GM08714 (cell line): ENCODE data around the gene CREB5.

Experiments used
- H3K4me3 ChIP-seq: fragments of 200-500 bp; sonication (Bioruptor generic); 2 replicates; pipeline ENCODE4 v1.5.1; 2014; ENCODE audit warnings: mild to moderate bottlenecking, low read length, inconsistent platforms
- ZNF274 ChIP-seq: IDR thresholded peaks from 2 replicates; pipeline ENCODE4 v1.6.1; 2012; ENCODE audit warnings: mild to moderate bottlenecking, low read depth, low read length

CREB5 gene

DNA sequence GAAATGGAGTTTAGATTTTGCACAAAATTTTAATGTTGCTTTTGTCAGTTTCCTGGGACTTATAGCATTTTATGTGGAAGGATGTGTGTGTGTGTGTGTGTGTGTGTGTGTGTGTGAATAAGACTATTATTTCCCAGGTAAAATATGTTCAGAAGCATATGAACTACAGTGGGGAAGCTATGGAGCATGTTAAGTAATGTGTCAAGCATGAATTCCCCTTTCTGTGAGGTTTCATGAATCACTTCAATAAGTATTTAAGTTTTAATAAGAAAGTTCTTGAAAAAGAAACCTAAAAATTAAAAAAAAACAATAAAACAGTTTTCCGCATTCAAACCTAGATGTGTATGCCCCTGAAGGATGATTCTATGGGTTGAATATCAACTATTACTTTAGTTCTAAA, 693 bp downstream of the CREB5 start:
- peak overlapping the region; percentile 46; the same call in 1 of the 2 replicates for H3K4me3 ChIP-seq

DNA sequence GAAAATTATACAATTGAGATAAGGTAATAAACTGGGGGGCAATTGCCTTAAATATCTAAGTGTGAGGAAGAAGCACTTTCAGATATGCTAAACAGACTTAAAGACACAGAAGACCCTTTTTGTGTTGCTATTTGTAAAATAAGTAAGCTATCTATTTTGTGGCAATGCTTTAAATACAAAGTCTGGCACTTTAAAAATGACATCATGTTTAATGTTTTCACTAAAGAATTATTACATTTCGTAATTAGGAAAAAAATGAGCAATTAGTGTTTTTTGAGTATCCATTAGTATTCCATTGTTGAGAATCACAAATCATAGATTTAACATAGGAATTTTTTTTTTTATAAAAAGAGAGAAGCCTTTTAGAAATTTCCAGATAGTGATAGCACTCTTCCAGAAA, 2.1 kb downstream of the CREB5 start:
- no peak for TF ChIP-seq ZNF274

More for the DNA sequence above, 693 bp downstream of the CREB5 start:
- no peak for TF ChIP-seq ZNF274

DNA sequence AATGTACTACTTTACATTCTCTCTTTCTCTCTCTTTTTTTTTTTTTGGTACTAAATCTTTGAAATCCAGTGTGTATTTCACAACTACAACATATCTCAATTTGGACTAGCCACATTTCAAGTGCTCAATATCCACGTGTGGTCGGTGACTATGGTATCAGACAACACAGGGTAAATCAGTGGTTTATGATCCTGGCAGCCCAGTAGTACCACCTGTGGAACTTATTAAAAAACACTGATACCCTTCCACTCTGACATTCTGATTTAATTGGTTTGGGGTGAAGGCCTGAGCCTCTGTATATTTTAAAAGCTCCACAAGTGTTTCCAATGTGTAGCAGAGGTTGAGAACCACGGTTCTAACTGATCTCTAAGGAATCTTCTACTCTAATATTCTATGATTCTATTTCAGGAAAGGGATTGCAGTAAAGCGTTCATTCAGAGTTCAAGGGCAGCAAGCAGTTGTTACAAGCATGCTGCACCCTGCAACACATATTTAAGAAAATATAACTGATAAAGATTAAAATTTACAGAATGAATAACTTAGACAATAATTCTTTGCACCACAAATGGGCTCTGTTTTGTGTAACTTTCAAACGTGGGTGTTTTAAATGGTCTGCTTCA, 5.1 kb downstream of the CREB5 start:
- TF ChIP-seq ZNF274 = no peak
- no peak overlapping the region for H3K4me3 ChIP-seq

More for the DNA sequence above, 2.1 kb downstream of the CREB5 start:
- no peak overlapping the region; the same call in 1 of the 2 replicates for H3K4me3 ChIP-seq

DNA sequence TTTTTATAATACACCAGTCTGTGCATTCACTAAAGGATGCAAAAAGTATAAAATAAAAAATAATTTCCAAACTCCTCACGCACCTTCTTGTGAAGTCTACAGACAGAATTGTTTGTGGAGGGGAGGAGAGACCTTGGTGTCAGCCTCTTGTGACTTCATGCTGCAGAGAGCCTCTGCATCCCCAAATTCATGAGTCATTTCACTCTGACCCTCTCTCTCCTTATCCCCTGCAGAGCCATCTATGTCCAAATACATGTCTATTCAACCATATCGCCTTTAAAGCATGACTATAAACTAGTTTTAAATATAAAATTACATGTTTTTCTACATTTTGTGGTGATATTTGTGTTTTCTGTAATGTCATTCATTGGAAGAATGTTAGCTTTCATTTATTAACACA, 6.0 kb downstream of the CREB5 start:
- H3K4me3 ChIP-seq = no peak overlapping the region
- TF ChIP-seq ZNF274 = no peak

DNA sequence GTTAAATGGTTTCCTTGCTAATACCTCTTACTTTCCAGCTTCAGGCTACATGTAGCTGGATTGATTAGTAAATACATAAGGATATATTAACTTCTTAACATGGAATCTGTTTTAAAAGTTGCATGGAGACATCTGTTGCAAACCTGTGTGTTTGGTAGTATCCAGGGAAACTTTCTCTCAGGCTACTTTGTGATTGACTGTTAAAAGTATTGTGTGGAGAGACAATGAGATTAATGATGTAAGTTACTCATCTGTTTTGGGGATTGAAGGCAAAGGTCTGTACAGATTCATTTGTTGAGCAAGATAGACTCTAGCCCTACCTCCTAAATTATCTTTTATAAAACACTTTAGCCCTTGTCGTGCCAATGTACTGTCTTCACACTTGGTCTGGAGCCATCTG, 6.6 kb downstream of the CREB5 start:
- no peak overlapping the region for H3K4me3 ChIP-seq
- no peak for TF ChIP-seq ZNF274

DNA sequence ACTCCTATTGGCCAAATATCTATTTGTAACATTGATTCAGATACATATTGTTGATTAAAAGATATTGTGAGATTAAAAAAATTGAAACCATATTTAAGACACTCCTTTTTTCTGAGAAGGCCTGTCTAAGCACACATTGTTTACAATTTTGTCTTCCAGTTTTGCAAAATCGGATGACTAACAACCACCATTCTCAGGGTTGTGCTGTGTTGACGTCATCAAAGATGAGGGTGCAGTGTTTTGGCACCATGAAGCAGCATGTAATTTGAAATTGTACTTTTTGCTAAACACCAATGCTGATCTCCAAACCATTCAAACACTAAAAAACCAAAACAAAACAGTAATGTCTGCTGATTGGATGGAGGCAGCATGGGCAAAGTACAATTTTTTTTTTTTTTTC, 7.4 kb downstream of the CREB5 start:
- TF ChIP-seq ZNF274 = no peak
- no peak overlapping the region for H3K4me3 ChIP-seq

DNA sequence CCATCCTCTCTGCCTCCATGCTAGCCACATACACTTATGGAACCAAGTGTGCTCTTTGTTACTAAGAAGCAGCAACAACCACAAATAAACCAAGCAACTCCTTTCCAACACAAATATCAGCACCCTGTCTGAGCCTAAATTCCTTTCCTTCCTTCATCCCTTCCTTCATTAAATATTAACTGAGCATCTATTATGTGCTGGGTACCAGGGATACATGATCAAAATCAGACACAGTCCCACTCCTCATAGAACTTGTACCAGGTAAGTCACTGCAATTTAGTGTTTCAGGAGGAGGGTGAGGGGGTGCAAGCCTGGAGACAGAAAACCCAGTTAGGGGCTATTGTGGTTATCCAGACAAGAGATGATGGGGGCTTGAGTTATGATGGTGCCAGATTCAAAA, 10.8 kb downstream of the CREB5 start:
- no peak for TF ChIP-seq ZNF274
- no peak overlapping the region for H3K4me3 ChIP-seq

DNA sequence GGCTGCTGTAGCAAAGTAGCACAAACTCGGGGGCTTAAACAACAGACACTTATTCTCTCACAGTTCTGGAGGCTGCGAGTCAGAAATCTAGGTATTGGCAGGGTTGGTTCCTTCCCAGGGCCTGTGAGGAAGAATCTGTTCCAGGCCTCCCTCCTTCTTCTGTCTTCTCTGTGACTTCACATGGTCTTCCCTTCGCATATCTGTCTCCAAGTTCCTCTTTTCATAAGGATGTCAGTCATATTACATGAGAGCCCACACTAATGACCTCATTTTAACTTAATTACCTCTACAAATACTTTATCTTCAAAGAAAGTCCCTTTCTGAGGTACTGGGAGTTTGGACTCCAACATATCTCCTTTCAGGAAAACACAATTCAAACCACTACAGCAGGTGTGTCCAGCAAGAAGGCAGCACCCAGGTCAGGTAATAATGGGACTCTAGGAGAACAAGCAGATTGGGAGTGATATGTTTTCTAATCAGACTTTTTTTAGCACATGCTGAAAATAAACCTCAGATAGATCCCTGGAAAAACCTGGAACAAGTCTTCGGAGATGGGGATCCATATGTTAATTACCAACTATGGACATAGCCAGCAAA, 11.7 kb downstream of the CREB5 start:
- no peak overlapping the region for H3K4me3 ChIP-seq
- TF ChIP-seq ZNF274 = no peak

DNA sequence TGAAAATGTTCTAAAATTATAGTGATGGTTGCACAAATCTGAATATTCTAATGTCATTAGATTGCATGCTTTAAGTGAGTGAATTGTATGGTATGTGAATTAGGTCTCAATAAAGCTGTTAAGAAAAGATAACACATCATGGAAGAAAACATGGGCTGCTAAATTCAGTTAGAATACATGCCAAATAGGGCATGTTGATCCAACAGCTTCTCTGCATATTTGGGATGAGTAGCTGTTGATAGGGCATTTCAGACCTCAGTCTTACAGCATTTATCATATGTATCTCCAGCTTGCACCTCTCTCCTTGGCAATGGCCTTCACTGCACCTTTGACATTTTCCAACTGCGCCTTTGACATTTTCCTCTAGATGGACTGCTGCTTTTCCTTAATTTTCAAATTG, 13.2 kb downstream of the CREB5 start:
- no peak overlapping the region for H3K4me3 ChIP-seq
- no peak for TF ChIP-seq ZNF274

DNA sequence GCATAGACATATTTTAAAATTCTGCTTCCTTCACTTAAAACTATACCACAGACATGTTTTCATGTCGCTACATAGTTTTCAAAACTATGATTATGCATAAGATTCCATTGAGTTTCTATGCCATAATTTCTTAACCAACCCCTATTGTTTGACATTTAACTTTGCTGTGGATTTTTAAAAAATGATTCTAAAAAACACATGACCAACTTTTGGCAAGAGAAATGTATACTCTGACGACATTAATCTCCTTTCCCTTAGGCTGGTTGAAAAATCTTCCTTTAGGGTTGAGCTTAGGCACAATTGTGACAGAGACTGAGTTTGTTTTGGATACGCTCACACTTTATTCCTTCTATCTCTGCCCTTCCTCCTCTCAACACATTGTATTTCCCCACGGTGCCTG, 14.9 kb downstream of the CREB5 start:
- TF ChIP-seq ZNF274 = no peak
- no peak overlapping the region for H3K4me3 ChIP-seq

DNA sequence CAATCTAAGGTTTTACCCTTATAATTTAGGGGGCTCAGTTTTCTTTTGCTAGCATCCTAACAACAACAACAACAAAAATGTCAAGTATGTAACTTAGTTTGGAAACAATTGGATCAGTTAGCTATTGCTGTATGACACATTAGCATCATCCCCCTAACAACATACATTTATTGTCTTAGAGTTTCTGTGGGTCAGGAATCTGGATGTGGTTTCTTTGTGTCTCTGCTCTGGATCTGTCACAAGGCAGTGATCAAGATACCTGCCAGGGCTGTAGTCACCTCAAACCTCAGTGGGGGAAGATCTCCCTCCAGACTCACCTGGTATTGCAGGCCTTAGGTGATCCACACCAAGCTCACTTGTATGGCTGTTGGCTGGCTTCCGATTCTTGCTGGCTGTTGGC, 18.3 kb downstream of the CREB5 start:
- no peak overlapping the region for H3K4me3 ChIP-seq
- TF ChIP-seq ZNF274 = no peak

DNA sequence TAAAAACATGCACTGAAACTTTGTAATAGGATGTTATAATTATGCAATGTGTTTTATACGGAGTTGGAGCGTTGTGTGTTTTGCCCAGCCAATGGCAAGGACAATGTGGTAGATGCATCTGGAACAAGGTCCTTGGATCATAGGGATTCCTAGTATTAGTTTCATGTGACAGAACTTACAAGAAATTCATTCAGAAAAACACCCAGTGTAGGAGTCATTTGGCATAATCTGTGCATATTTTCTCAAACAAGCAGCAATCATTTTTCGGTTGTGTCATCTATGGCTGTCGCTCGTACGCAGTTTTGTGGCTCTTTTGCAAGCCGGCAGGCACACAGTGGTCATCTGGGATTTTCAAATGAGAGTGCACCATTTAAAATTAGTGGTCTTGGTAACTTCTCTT, 19.8 kb downstream of the CREB5 start:
- no peak overlapping the region for H3K4me3 ChIP-seq

DNA sequence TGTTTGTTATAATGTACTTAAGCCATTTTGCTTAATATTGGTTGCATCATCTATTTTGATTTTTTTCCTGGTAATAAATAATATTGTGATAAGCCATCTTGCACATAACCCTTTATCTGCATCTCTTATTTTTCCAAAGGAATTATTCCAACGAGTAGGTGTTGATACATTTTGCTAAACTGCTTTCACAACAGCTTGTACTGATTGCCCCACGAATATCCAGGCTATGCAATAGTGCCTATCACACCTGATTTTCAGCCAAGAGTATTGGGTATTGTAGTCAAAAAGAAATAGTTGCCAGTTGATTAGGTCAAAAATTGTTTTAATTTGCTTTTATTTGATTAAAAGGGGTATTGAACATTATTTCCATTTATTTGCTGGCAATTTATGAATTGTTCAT, 20.7 kb downstream of the CREB5 start:
- TF ChIP-seq ZNF274 = no peak
- H3K4me3 ChIP-seq = no peak overlapping the region

More for the DNA sequence above, 19.8 kb downstream of the CREB5 start:
- no peak for TF ChIP-seq ZNF274

DNA sequence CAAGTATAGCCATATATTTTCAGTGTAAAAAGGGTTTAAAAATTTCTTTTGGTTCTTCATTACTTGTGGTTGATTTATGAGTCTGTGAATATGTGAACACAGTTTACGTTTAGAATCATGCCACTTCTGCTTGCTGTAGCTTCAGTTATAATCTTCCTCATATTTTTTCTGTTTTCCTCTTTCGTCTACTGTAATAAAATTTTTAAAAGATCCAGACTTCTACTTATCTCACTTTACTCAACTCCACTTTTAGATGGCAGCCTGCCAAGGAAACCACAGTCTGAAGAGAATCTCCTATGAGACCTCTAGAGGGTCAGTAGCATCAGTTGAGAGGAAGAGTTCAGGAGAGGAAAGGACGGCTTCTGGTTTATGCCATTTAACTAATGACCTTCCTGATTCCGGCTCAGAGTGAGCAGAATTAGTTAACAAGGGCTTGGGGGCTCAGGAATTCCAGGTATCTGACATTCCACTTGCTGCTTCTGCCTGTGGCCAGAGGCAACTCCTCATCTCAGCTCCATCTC, 21.4 kb downstream of the CREB5 start:
- no peak overlapping the region for H3K4me3 ChIP-seq
- TF ChIP-seq ZNF274 = no peak

DNA sequence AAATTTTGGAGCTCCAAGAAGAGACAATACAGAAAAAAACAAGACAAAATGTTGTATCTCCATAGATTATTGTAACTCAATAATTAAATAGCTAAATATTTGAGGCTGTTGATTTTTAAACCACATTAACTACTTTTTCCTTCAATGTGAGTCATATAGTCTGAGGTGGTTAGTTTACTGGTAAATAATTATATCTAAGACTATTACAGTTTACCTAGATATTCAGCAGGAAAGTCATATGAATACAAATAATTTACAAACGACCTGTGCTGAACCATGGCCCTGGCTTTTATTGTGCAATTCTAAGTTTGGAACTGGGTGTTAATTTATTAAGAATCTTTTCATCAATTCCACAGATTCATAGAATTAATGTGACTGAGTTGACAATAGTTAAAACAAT, 22.2 kb downstream of the CREB5 start:
- no peak for TF ChIP-seq ZNF274
- no peak overlapping the region for H3K4me3 ChIP-seq
